HG03139 (cell line): ENCODE measurements around the gene CRTAC1.
"Not testable (repeated sequence)": the region's sequence is repeated elsewhere in the genome, so short reads cannot be mapped to it uniquely, and the experiment has no call there.

Experiments
- ATAC-seq: cut with Tn5 transposase; IDR thresholded peaks from one replicate; pipeline ENCODE4 v1.9.1; 2021; ENCODE audit not compliant: unreplicated experiment

The CRTAC1 gene

DNA sequence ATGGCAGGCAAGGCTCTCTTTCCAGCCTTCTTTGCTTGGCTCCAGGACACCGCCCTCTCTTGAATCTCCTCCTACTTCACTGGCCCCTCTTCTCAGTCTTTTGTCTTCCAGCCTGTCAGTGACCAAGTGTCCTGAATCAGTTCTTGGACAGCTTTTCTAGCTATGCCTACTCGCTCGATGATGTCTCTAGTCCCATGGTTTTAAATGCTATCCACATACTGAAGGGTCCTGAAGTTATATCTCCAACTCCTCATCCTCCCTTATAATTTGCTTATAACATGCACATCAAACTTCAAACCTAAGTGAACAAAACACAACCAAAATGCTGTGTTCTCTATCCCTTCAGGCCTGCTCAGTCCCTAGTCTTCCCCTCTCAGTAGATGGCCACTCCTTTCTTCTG is 185.7 kb downstream of the CRTAC1 start:
- no peak for ATAC-seq

DNA sequence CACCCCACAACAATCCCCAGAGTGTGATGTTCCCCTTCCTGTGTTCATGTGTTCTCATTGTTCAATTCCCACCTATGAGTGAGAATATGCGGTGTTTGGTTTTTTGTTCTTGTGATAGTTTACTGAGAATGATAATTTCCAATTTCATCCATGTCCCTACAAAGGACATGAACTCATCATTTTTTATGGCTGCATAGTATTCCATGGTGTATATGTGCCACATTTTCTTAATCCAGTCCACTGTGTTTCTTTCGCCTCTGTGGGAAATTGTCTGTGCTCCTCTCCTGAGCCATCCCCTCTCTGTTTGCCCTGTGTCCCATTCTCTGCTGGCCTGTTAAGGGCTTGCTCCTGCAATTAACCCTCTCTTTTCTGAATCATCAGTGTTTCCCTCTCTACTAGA is 186.4 kb downstream of the CRTAC1 start:
- ATAC-seq = not testable (repeated sequence)

GRCh38 chr10:97843281-97843671 is 187.1 kb downstream of the CRTAC1 start:
- no peak for ATAC-seq

GRCh38 chr10:97842656-97843280 is 187.7 kb downstream of the CRTAC1 start:
- ATAC-seq = no peak

GRCh38 chr10:97842114-97842513 is 188.3 kb downstream of the CRTAC1 start:
- not testable (repeated sequence) for ATAC-seq

DNA sequence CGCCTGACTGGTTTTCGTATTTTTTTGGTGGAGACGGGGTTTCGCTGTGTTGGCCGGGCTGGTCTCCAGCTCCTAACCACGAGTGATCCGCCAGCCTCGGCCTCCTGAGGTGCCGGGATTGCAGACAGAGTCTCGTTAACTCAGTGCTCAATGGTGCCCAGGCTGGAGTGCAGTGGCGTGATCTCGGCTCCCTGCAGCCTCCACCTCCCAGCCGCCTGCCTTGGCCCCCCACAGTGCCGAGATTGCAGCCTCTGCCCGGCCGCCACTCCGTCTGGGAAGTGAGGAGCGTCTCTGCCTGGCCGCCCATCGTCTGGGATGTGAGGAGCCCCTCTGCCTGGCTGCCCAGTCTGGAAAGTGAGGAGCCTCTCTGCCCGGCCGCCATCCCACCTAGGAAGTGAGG is 189.3 kb downstream of the CRTAC1 start:
- not testable (repeated sequence) for ATAC-seq

DNA sequence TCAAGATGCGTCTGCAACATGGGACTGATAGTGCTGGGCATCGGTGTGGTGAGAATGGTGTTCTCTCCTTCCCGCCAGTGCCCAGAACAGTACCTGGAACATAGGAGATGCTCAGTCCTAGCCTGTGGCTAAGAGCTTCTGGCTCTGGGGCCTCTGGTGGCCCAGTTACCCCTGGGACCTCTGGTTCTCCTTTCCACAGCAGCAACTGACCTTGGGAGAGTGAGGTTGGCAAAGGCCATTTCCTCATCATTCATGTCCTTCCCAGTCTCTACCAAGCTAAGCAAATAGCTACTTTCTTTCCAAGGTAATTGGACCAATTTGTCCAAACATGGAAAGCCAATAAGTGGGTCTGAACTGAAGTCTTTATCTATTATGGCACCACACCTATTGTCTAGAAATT is 192.3 kb downstream of the CRTAC1 start:
- ATAC-seq = no peak

DNA sequence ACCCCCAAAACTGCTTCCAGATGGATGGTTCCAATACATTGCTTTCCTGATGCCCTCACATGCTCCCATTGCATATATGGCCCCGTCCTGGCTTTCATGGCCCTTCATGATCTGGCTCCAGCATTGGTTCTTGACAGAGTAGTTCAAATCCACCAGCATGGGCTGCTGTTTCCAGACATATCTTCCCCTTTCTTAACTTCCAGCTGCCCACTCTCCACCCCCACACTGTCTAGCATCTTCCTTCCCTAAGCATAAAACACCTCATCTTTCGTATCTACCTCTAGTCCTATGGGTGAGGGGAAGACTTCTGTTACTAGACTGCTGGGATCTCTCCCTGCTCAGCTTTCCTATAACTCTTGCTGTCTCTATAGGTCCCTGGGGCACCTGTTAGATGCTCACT is 194.0 kb downstream of the CRTAC1 start:
- no peak for ATAC-seq

DNA sequence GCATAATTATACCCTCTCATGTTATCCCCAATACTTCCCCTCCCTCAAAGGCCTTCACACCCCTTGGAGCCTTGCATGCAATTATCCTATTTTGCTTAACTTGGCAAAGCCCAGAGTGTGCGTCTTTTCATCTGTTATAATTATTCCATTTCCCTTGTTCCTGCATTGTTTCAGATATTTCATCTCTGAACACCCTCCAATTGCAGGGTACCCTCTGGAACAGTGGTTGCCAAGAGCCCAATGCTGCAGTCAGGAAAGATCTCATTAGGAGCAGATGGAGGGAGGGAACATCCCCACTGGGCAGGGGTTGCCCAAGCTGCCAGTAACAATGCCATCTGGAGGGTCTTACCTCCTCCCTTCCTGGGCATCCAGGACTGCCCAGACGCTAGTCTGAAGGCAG is 199.2 kb downstream of the CRTAC1 start:
- no peak for ATAC-seq

- no peak for ATAC-seq
Measured at GRCh38 chr10:97830064-97830463, 200.4 kb downstream of the CRTAC1 start.

DNA sequence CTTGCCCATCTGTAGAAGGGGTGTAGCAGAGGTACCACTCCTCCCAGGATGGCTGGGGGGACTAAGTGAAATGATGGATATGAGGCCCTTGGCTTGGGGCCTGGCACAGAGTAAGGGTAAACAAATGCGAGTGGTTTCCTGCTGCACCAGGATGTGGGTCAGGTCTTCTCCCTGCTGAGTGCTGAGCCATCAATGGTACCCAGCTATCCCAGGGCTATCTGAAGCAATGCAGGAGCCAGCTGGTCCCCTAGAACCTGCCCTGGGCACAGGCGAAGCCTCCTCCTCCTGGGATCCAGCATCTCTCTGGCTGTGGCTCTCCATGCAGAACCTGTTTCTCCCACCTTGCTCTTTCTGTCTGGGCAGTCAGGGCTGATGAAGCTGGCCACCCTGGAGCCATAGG is 201.7 kb downstream of the CRTAC1 start:
- ATAC-seq = no peak

GRCh38 chr10:97827702-97828291 is 202.6 kb downstream of the CRTAC1 start:
- ATAC-seq = no peak

DNA sequence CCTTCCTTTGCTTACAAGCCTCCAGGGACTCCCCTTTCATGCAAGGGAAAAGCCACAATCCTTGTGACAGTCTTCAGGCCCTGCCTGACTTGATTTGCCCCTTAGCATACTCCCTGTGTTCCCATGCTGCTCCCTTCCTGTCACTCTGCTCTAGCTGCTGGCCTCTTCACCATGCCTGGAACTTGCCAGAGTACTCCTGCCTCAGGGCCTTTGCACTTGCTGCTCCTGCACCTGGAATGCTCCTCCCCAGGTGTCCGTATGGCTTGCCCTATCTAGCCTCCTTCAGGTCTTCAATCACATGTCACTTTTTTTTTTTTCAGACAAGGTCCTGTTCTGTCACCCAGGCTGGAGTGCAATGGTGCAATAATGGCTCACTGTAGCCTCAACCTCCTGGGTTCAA is 203.5 kb downstream of the CRTAC1 start:
- no peak for ATAC-seq

GRCh38 chr10:97825020-97825760 is 205.2 kb downstream of the CRTAC1 start:
- ATAC-seq = no peak

- no peak for ATAC-seq
Measured at GRCh38 chr10:97823734-97824133, 206.7 kb downstream of the CRTAC1 start.

- no peak for ATAC-seq
Measured at GRCh38 chr10:97822261-97822687, 208.1 kb downstream of the CRTAC1 start.

DNA sequence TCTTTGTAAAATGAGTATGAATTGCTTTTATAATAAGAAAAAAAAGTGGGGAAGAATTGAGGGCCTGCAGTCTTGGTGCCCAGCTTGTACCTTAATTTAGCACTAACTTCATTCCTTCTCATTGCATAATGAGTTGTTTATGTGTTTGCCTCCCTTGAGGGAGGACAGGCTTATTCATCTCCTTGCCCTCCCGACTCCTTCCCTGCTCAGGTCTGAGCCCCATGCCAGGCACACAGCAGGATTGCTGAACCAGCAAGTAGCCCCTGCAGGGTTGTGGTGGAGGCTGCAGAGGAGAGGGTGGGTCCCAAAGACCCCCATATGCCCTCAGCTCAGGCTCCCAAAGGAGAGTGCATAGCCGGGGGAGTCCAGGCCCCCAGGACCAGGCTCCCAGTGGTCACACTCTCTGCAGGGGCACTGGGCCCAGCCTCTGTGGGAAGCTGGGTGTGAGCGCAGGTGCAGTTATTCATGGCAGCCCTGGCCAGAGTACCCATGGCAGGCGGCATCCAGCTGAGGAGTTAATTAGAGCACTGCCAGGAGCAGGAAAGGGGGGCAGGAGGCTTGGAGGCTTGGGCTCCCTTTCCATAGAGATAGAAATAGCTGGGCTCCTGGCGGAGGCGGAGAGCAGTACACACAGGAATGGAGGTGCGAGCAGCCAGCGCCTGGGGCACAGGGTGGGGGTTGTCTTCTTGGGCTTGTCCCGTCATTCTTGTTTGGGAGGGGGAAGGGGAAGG is 208.9 kb downstream of the CRTAC1 start:
- ATAC-seq = no peak

- ATAC-seq = no peak
Measured at GRCh38 chr10:97820096-97820704, 210.2 kb downstream of the CRTAC1 start.

GRCh38 chr10:97818572-97818971 is 211.8 kb downstream of the CRTAC1 start:
- ATAC-seq = no peak

DNA sequence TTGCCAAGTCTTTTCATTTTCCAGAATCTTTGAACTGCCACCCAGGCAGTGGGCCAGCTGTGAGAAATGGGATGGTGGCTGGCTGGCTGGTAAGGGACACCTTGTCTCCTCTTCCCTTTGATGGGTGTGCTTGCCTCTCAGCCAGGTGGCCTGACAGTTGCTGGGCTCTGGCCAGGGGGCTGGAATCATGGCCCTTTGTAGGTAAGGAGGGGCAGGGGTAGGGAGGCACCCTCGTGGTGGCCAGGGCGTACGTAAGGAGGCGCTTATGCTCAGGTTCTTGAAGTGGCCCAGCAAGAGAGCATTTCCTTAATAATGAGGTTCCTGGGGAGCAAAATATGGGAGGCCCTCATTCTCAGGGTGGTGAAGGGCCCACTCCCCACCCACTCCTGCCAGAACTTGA is 213.8 kb downstream of the CRTAC1 start:
- no peak for ATAC-seq
